WTC11 (cell line): Measurements from ENCODE around the gene PRRT1.

ENCODE experiments used
- IRF1 ChIP-seq: sonication (generic); formaldehyde crosslinking; IDR thresholded peaks from 2 replicates; pipeline ENCODE4 v1.8.0; 2023; ENCODE audit warnings: missing genetic modification reagents
- STAT6 ChIP-seq: sonication (generic); formaldehyde crosslinking; conservative IDR thresholded peaks from 2 replicates; pipeline ENCODE4 v1.8.1; 2023; ENCODE audit warnings: mild to moderate bottlenecking, low read depth, missing genetic modification reagents, moderate library complexity
- TEAD4 ChIP-seq: sonication (generic); formaldehyde crosslinking; IDR thresholded peaks from 2 replicates; pipeline ENCODE4 v1.8.0; 2022; ENCODE audit warnings: mild to moderate bottlenecking, missing genetic modification reagents
- USF2 ChIP-seq: sonication (generic); formaldehyde crosslinking; IDR thresholded peaks from 2 replicates; pipeline ENCODE4 v1.8.1; 2023; ENCODE audit warnings: mild to moderate bottlenecking, missing genetic modification reagents, moderate library complexity
- TF ChIP-seq, protein P1 (sequence below): fragments of 200-600 bp; IDR thresholded peaks from 2 replicates; pipeline ENCODE4 v1.8.0; 2022; ENCODE audit warnings: antibody characterized with exemption

- TF ChIP-seq, protein P1, sequence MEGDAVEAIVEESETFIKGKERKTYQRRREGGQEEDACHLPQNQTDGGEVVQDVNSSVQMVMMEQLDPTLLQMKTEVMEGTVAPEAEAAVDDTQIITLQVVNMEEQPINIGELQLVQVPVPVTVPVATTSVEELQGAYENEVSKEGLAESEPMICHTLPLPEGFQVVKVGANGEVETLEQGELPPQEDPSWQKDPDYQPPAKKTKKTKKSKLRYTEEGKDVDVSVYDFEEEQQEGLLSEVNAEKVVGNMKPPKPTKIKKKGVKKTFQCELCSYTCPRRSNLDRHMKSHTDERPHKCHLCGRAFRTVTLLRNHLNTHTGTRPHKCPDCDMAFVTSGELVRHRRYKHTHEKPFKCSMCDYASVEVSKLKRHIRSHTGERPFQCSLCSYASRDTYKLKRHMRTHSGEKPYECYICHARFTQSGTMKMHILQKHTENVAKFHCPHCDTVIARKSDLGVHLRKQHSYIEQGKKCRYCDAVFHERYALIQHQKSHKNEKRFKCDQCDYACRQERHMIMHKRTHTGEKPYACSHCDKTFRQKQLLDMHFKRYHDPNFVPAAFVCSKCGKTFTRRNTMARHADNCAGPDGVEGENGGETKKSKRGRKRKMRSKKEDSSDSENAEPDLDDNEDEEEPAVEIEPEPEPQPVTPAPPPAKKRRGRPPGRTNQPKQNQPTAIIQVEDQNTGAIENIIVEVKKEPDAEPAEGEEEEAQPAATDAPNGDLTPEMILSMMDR = no peak
- TF ChIP-seq STAT6 (CRISPR knock-in tag) (no peak), USF2 (CRISPR knock-in tag) (no peak), TEAD4 (CRISPR knock-in tag) (no peak), IRF1 (no peak)
Observed at GRCh38 chr6:32129297-32130088, 22.2 kb downstream of the PRRT1 start.
